Daoy (cell line): Measurements from ENCODE around the gene CLDN18. TPM values are rescaled to one million over a fixed set of nuclear protein-coding genes. Genes with fewer than 3 reads are reported as not detected.

Experiments
- DNase-seq: peaks from one replicate; pipeline ENCODE4 v3.0.0-alpha.2; 2015; ENCODE audit warnings: low read depth
- total RNA-seq: library from RNA; depleted of rRNA; stranded (reverse); fragments of >200 nt; shearing (Covaris generic); gene quantifications from 2 replicates; pipeline ENCODE4 v1.2.3, GENCODE V29; 2014; rRNA removed

Gene CLDN18
- total RNA-seq, 1 experiment from 2014 or later = not detected

DNA sequence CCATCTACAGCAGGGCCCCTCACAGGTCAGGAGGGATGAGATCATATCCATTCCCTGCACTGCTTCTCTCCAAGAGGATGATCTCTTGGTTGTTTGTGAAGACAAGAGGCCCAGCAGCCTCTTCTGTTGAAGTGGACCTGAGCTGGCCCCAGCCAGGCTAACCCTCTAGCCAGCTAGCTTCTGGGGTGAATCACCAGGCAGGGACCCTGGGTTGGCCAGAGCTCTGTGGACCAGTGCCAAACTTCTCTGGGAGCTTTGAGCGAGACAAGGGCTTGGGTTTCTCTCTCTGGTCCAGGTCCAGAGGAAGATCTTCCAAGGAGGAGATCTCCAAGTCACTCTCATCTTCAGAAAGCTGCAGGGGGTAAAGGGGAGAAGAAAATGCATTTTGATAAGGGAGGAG lies 52.7 kb downstream of the CLDN18 start:
- no peak for DNase-seq

DNA sequence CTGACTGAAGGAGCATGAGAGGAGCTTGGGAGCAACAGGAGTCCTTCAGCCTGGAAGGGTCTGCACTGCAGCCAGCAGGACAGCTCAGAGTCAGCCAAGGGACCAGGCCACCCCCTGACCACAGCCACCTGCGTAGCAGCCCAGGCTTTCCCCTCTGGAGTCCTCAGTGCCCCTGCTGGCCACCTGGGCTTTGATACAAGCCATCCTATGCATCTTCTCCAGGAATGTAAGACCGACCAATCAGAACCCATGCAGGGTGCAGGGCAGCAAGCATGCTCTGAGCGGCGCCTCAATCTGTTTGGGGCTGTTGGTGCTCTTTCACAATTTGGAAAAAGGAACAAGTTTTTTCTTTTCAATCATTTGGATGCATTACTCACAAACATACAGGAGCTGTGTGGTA lies 53.5 kb downstream of the CLDN18 start:
- no peak for DNase-seq

DNA sequence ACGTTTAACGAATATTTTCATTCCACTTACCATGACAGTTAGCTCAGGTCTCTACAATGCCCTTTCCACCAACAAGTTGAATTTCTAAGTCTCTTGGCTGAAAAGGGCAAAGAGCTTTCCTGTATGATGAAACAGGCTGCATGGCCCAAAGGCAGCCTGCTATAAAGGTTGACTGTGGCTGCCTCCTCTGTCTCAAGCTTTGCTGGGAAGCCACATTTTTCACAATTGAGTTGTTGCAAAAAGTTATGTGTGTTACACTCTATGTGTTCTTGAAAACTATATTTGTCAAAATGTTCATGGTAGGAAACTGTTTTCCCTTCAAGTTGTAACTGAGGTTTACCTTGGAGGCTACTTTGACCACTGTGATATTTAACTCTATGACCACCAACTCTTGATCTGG lies 56.0 kb downstream of the CLDN18 start:
- no peak for DNase-seq

DNA sequence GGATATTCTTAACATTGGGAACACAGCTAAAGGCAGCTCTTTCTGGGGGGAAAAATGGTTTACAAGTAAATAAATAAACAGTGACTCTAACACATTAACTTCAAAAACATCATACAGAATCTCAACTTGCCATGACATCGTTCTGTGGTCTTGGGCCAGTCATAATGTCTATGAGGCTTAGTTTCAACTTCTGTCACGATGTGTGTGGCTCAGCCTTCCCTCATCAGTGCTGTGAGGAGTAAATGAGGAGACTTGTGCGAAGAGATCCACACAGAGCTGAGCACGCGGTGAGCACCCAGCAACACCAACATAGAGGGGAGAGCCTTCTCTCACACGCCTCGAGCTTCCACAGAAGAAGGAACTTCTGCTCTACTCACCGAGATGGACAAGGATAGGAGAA lies 56.4 kb downstream of the CLDN18 start:
- no peak for DNase-seq

DNA sequence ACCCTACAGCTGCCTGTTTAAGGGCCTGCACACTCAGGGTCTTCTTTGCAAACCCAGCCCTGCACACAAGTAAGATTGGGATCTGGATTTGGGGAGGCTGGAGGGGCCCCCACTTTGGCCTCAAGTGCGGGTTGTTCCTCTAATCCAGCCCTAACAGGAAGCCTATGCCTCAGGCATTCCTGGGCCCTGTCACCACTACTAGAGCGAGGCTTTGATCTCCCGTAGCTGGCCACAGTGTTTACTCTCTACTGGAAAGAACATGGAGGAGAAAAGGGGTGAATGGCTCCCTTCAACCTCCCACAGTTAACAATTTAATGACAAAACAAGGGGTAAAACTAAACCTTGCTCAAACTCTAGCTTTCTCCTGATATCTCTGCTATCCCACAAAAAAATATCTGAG lies 57.0 kb downstream of the CLDN18 start:
- DNase-seq = no peak

DNA sequence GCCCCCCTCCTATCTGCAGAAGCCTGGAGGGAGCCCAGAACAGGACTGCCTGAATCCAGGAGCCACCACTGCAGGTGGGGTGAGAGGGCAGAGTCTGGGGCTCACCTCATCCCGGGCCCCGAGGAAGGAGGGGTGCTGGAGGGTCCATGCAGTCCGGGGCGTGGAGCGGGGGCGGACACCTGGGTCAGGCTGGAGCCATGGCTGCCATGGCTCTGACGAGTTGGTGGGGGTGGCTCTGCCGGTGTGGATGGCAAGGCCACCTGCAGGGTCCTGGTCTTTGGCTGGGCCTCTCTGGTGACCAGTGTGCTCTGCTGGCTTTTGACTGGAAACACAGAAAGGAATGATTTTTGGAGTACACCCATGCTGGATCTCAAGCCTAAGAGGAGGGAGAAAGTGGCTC lies 58.1 kb downstream of the CLDN18 start:
- no peak for DNase-seq

DNA sequence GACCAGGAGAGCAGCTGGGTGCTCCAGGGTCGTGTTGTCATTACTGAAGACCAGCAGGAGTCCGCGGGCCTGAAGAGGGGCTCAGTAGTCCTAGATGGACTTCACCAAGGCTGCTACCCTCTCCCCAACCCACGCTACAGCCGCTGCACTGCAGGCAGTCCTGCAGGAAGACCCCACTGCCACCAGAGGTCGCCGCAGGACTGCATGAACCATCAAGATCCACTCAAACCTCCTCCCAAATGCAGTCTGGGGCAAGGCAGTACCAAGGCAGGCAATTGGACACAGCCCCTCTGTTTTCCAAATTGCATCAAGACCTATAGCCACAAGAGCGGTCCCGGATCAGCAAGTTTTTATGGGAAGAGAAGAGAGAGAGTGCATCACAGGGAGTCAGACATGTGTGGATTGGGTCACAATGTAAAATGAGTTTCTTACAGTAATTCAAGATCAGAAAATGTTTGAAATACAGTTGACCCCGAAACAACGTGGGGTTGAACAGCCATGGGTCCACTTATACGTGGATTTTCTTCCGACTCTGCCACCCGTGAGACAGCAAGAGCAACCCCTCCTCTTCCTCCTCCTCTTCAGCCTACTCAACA lies 58.7 kb downstream of the CLDN18 start:
- DNase-seq = peak; percentile 79

DNA sequence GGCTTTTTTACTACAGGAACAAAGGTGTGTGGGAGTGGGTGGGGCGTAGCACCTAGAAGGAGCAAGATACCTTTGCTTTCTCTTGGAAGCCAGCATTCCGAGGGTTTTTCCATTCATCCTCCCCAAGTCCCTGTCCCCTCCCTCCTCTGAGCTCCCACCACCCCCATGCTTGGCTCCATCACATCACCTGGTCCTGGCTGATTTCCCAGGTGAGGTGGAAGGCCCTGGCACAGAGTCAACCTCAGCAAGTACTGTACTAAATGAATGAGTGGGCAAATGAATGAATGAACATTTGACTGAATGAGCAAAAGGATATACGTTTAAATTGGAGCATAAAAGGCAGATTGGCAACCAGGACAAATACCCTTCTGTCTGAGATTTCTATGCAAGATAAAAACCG lies 60.0 kb downstream of the CLDN18 start:
- DNase-seq = no peak

DNA sequence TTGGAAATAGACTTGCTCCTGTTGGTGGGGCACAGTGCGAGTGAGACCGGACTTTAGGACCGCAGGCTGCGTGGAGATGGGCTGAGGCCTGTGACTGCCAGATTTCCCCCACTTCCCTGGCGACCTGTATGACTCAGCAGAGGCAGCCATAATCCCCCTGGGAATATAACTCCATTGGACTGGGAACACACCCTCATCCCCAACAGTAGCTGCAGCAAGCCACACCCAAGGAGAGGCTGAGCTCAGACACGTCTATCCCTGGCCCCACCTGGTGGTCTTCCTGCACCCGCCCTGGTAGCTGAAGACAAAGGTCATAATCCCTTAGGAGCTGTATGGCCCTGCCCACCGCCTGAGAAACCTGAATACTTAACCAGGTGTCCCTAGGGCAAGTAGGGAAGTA lies 62.8 kb downstream of the CLDN18 start:
- peak; percentile 50 for DNase-seq

DNA sequence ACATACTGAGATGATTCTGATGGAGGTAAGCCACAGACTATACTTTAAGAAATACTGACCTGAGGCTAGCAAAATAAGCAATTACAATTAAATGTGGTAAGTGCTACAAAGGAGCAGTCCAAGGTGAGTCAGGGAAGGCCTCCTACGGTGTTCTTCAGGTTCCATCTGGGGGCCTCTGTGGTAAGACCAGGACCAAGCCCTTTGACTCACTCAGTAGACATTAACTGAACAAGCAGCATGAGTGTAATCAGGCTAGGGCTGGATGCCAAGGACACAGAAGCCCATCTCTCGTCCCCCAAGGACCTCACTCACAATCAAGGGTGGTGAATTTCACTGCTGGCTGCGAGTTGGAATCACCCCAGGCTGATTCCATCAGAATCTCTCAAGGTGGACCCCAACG lies 68.1 kb downstream of the CLDN18 start:
- DNase-seq = peak; percentile 86

DNA sequence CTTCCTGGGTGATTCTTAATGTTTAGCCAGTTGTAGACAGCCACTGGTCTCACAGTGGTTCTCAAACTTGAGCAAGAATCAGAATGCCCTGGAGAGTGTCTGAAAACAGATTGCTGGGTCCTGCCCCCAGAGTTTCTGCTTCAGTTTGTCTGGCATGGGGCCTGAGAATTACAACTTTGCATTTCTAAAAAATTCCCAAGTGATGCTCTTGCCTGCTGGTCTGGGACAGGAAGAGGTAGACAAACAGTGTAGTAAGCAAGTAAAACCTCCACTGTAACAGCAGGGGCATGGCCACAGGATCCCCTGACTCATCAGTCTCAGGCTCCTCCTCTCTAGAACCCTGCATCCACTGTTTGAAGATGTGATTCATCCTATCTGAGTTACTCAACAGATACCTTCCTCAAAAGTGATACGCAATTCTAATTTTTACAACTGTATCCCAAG lies 69.0 kb downstream of the CLDN18 start:
- DNase-seq = peak; percentile 95

DNA sequence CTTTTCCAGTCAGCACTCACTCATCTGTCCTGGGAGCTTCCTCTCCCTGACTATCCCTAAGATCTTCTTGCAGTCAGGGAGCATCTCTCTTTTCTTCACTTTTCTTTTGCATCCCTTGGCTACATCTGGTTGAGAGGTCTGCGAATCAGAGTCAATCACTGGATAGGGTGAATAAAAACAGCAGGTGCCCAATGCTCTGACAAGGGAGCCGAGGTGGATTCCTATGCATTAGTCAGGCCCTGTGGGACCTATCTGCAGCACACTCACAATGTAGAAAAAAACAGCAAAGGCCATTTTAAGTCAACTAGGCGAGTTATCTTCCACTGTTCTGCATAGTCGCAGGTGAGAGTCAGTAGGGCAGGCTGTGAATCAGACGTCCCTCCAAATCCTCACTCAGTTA lies 69.9 kb downstream of the CLDN18 start:
- DNase-seq = no peak

DNA sequence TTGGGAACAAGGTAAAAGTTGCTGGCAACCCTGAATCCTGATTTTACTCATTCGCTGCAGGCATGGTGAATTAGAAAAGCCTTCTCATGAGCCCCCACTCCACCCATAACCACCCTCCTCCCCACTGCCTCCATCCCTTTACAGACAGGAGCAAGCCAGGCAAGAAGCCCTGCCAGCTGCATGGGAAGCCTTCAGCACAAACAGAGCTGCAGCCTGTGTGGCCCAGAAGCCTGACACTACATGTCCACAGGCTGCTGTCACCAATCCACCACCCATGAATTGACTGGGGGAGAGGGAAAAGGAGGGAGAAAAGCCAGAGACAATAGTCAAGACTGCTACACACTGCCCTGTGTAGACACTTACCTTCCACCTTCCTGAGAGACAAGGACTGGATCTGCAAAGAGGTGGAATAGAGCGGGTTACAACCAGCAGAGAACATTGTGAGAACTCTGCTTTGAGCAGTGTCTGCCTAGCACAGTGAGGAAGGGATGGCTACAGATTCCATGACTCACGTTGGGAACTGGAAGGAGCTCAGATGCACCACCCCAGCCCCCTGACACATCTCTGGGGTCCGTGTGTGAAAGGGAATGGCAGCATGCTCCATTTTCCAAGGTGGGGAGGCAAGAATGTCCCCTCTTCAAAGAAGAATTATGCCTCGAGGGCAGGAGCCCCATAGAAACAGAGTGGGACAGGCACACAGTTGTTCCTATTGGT lies 71.6 kb downstream of the CLDN18 start:
- peak; percentile 81 for DNase-seq

DNA sequence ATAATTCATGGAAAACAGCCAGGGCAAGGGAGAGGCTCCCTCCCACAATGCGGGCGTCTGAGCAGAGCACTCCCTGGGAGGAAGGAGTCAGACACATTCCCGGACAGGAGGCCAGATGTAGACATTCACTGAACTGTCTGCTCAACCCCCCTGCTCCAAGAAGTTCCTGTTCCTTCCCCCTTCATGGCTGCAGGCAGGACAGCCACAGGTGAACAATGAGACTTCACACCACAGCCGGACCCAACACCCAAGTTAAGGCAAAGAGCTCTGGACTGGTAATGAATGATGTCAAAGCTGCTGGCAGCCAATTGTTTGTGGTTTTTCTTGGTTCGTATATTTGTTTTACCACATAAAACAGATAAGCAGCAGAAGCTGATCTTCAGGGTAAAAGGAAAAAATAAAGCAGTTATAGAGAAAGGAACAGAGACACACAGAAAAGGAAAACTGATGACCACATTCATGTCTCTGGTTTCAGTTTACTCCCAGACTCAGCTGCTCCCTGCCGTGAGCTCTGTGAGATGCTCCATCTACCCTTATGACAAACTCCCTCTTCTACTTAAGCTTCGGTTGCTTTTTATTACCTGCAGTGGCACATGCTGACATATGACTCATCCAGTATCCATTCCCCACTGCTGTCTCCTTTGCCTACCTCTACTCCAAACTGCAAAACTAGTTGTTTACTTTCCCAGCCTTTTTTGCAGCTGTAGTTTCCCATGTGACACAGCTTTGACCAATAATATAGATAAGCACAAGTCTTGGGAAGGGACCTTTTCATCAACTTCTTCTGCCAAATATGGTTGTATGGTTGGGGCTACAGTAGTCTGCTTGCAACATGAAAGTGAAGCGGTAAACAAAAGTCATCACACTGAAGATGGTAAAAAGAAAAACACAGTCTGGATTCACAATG lies 72.4 kb downstream of the CLDN18 start:
- DNase-seq = peak; percentile 87

DNA sequence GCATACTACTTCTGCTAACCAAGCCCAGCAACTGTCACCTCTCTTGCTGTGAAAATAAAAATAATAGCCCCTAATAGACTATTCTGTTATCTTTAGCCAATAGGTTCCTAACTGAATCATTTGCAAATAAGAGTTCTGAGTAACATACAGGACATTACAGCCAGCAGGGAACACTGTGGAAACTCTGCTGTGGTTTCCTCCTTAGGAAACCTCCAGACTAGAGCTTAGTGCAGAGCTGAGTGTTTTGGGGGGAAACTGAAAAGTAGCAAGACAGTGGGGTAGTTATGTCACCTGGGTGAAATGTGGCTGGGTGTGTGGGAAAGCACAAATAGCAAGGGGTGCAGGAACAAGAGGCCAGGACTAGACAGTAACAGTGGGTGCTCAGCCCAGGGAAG lies 73.0 kb downstream of the CLDN18 start:
- DNase-seq = peak; percentile 27

Other genes with a start within 250 kb of the CLDN18 start
- gene SOX14, start 245.8 kb upstream of the CLDN18 start, total RNA-seq = not detected in 2 replicates
- 8.2 and 9.7 TPM in 2 replicates for gene DZIP1L, start 105.4 kb downstream of the CLDN18 start, total RNA-seq
- not detected in 2 replicates for gene A4GNT, start 122.2 kb downstream of the CLDN18 start, total RNA-seq
- gene DBR1, start 164.8 kb downstream of the CLDN18 start, total RNA-seq = 26.2 and 32.9 TPM in 2 replicates
- 54.8 and 56.3 TPM in 2 replicates for gene ARMC8, start 177.1 kb downstream of the CLDN18 start, total RNA-seq